Measurements from ENCODE around the gene APOF. TPM values are rescaled to one million over a fixed set of nuclear protein-coding genes. Genes with fewer than 3 reads are reported as not detected.
"Not testable (repeated sequence)": the region's sequence is repeated elsewhere in the genome, so short reads cannot be mapped to it uniquely, and the experiment has no call there.

The APOF gene
- total RNA-seq, result not detected in 2 replicates

GRCh38 chr12:56362130-56363059 lies at the start of gene APOF:
TSS of gene APOF (minus strand) at chr12:56362857. CDS start at chr12:56362745, 112 bp downstream.
- no peaks in the 10 kb centered on the region for H3K36me3 Mint-ChIP-seq (ENCODE audit: low read depth)
- DNase-seq (ENCODE audit: low spot score), result no peak
- peaks cover 29% of the 10 kb centered on the region for H3K4me1 Mint-ChIP-seq (ENCODE audit: low read depth)
- H3K4me3 Mint-ChIP-seq, result peak within 1 kb of the TSS; percentile 97
- intact Hi-C loops (cut with micrococcal nuclease), result loop anchor here (5.0 kb wide), 2 partner anchors 170 to 245 kb away; partner anchors contain the start of genes RPL41 and ZC3H10
- H3K9me3 Mint-ChIP-seq, result no peaks in the 10 kb centered on the region
- no peak within 1 kb of the TSS for H3K27ac Mint-ChIP-seq
- no peaks in the 10 kb centered on the region for H3K27me3 Mint-ChIP-seq (ENCODE audit: insufficient read depth)

- Mint-ChIP-seq H3K4me1 (ENCODE audit: low read depth) (no peaks in the 10 kb centered on the region), H3K27me3 (ENCODE audit: insufficient read depth) (no peaks in the 10 kb centered on the region), H3K36me3 (ENCODE audit: low read depth) (no peaks in the 10 kb centered on the region), H3K4me3 (no peak overlapping the region), H3K9me3 (no peaks in the 10 kb centered on the region), H3K27ac (no peak overlapping the region)
- DNase-seq (ENCODE audit: low spot score), result no peak
- intact Hi-C loops (cut with micrococcal nuclease), result no loop called here
Observed at GRCh38 chr12:56411781-56412639, 49.4 kb upstream of the APOF start.

- Mint-ChIP-seq H3K4me1 (ENCODE audit: low read depth) (no peaks in the 10 kb centered on the region), H3K27ac (no peak overlapping the region), H3K36me3 (ENCODE audit: low read depth) (no peaks in the 10 kb centered on the region), H3K4me3 (no peak overlapping the region), H3K9me3 (no peaks in the 10 kb centered on the region), H3K27me3 (ENCODE audit: insufficient read depth) (no peaks in the 10 kb centered on the region)
- intact Hi-C loops (cut with micrococcal nuclease), result no loop called here
- DNase-seq (ENCODE audit: low spot score), result no peak
Observed at GRCh38 chr12:56410768-56411167, 48.1 kb upstream of the APOF start.

GRCh38 chr12:56408799-56409417 lies 46.3 kb upstream of the APOF start:
- no peaks in the 10 kb centered on the region for H3K9me3 Mint-ChIP-seq
- intact Hi-C loops (cut with micrococcal nuclease), result no loop called here
- no peak overlapping the region for H3K4me3 Mint-ChIP-seq
- H3K4me1 Mint-ChIP-seq (ENCODE audit: low read depth), result no peaks in the 10 kb centered on the region
- H3K27ac Mint-ChIP-seq, result no peak overlapping the region
- no peaks in the 10 kb centered on the region for H3K36me3 Mint-ChIP-seq (ENCODE audit: low read depth)
- no peak for DNase-seq (ENCODE audit: low spot score)
- H3K27me3 Mint-ChIP-seq (ENCODE audit: insufficient read depth), result no peaks in the 10 kb centered on the region

GRCh38 chr12:56404227-56404626 lies 41.6 kb upstream of the APOF start:
- H3K4me1 Mint-ChIP-seq (ENCODE audit: low read depth); H3K36me3 Mint-ChIP-seq (ENCODE audit: low read depth); intact Hi-C loops (cut with micrococcal nuclease); H3K4me3 Mint-ChIP-seq; H3K27ac Mint-ChIP-seq; DNase-seq (ENCODE audit: low spot score); H3K9me3 Mint-ChIP-seq; H3K27me3 Mint-ChIP-seq (ENCODE audit: insufficient read depth): not testable (repeated sequence)

- H3K36me3 Mint-ChIP-seq (ENCODE audit: low read depth); H3K4me1 Mint-ChIP-seq (ENCODE audit: low read depth); H3K27ac Mint-ChIP-seq; H3K27me3 Mint-ChIP-seq (ENCODE audit: insufficient read depth); H3K4me3 Mint-ChIP-seq; intact Hi-C loops (cut with micrococcal nuclease); DNase-seq (ENCODE audit: low spot score): not testable (repeated sequence)
- peaks cover 13% of the 10 kb centered on the region for H3K9me3 Mint-ChIP-seq
Observed at GRCh38 chr12:56401612-56402011, 39.0 kb upstream of the APOF start.

- H3K27ac Mint-ChIP-seq; intact Hi-C loops (cut with micrococcal nuclease); H3K4me3 Mint-ChIP-seq: not testable (repeated sequence)
Observed at GRCh38 chr12:56401125-56401524, 38.5 kb upstream of the APOF start.

GRCh38 chr12:56399466-56399865 lies 36.8 kb upstream of the APOF start:
- intact Hi-C loops (cut with micrococcal nuclease); H3K36me3 Mint-ChIP-seq (ENCODE audit: low read depth); DNase-seq (ENCODE audit: low spot score); H3K4me1 Mint-ChIP-seq (ENCODE audit: low read depth); H3K27me3 Mint-ChIP-seq (ENCODE audit: insufficient read depth); H3K27ac Mint-ChIP-seq; H3K4me3 Mint-ChIP-seq: not testable (repeated sequence)
- H3K9me3 Mint-ChIP-seq, result peaks cover 13% of the 10 kb centered on the region

More at GRCh38 chr12:56401125-56401524, 38.5 kb upstream of the APOF start:
- not testable (repeated sequence) for H3K27me3 Mint-ChIP-seq (ENCODE audit: insufficient read depth); H3K4me1 Mint-ChIP-seq (ENCODE audit: low read depth); DNase-seq (ENCODE audit: low spot score); H3K36me3 Mint-ChIP-seq (ENCODE audit: low read depth)
- peaks cover 13% of the 10 kb centered on the region for H3K9me3 Mint-ChIP-seq

- intact Hi-C loops (cut with micrococcal nuclease), result no loop called here
- Mint-ChIP-seq H3K9me3 (peaks cover 13% of the 10 kb centered on the region), H3K27ac (no peak overlapping the region), H3K36me3 (ENCODE audit: low read depth) (no peaks in the 10 kb centered on the region), H3K4me3 (no peak overlapping the region), H3K27me3 (ENCODE audit: insufficient read depth) (peaks cover 3% of the 10 kb centered on the region), H3K4me1 (ENCODE audit: low read depth) (no peaks in the 10 kb centered on the region)
- no peak for DNase-seq (ENCODE audit: low spot score)
Observed at GRCh38 chr12:56398324-56398723, 35.7 kb upstream of the APOF start.

GRCh38 chr12:56392331-56392730 lies 29.7 kb upstream of the APOF start:
- peaks cover 3% of the 10 kb centered on the region for H3K27me3 Mint-ChIP-seq (ENCODE audit: insufficient read depth)
- no peak overlapping the region for H3K4me3 Mint-ChIP-seq
- no peaks in the 10 kb centered on the region for H3K4me1 Mint-ChIP-seq (ENCODE audit: low read depth)
- H3K9me3 Mint-ChIP-seq, result no peaks in the 10 kb centered on the region
- no peak for DNase-seq (ENCODE audit: low spot score)
- H3K36me3 Mint-ChIP-seq (ENCODE audit: low read depth), result no peaks in the 10 kb centered on the region
- H3K27ac Mint-ChIP-seq, result no peak overlapping the region
- intact Hi-C loops (cut with micrococcal nuclease), result no loop called here

GRCh38 chr12:56391721-56392120 lies 29.1 kb upstream of the APOF start:
- H3K9me3 Mint-ChIP-seq, result no peaks in the 10 kb centered on the region
- no peaks in the 10 kb centered on the region for H3K4me1 Mint-ChIP-seq (ENCODE audit: low read depth)
- no peak overlapping the region for H3K27ac Mint-ChIP-seq
- intact Hi-C loops (cut with micrococcal nuclease), result no loop called here
- H3K4me3 Mint-ChIP-seq, result no peak overlapping the region
- no peak for DNase-seq (ENCODE audit: low spot score)
- peaks cover 3% of the 10 kb centered on the region for H3K27me3 Mint-ChIP-seq (ENCODE audit: insufficient read depth)
- no peaks in the 10 kb centered on the region for H3K36me3 Mint-ChIP-seq (ENCODE audit: low read depth)

- Mint-ChIP-seq H3K4me3 (no peak overlapping the region), H3K27me3 (ENCODE audit: insufficient read depth) (peaks cover 4% of the 10 kb centered on the region), H3K4me1 (ENCODE audit: low read depth) (no peaks in the 10 kb centered on the region), H3K9me3 (no peaks in the 10 kb centered on the region), H3K36me3 (ENCODE audit: low read depth) (no peaks in the 10 kb centered on the region), H3K27ac (no peak overlapping the region)
- DNase-seq (ENCODE audit: low spot score), result no peak
- intact Hi-C loops (cut with micrococcal nuclease), result no loop called here
Observed at GRCh38 chr12:56389412-56389811, 26.8 kb upstream of the APOF start.

Measured in activated T-helper 1 cell treated with anti-CD3 and anti-CD28 coated beads, Interleukin-12 subunit alpha, Interleukin-12 subunit beta, Interleukin-2, Interleukin-4 antibody, amounts not matched to agents 30 ng/mL and 10 ng/mL and 1 ng/mL, durations not matched to agents 14 hours and 24 hours and 36 hours (primary cell).